GM23338 (cell line): ENCODE data around the gene RIMS4. TPM values are rescaled to one million over a fixed set of nuclear protein-coding genes. Genes with fewer than 3 reads are reported as not detected.

ENCODE experiments used
- ATAC-seq: fragments of 200-7000 bp; cut with Tn5 transposase; 3 replicates; pipeline ENCODE4 v1.9.1; 2020
- DNase-seq: peaks from one replicate; pipeline ENCODE4 v3.0.0-alpha.2; 2015; ENCODE audit warnings: low spot score
- H2AFZ ChIP-seq: fragments of 200-600 bp; sonication (generic); 2 replicates; pipeline ENCODE4 v1.8.0; 2016; ENCODE audit warnings: antibody characterized with exemption, mild to moderate bottlenecking, moderate library complexity
- H3F3A ChIP-seq: fragments of 200-600 bp; sonication (generic); replicated peaks from 2 replicates; pipeline ENCODE4 v1.8.0; 2017; ENCODE audit warnings: antibody characterized with exemption, mixed run types, low read depth
- H3K27ac ChIP-seq: fragments of 200-600 bp; sonication (generic); 2 replicates; pipeline ENCODE4 v1.6.1; 2016; ENCODE audit warnings: low read depth
- H3K27me3 ChIP-seq: fragments of 200-600 bp; sonication (generic); 2 replicates; pipeline ENCODE4 v1.8.0; 2016; ENCODE audit warnings: mild to moderate bottlenecking, mixed run types, moderate library complexity; ENCODE audit not compliant: insufficient read depth
- H3K36me3 ChIP-seq: fragments of 200-600 bp; sonication (generic); 2 replicates; pipeline ENCODE4 v1.8.0; 2016; ENCODE audit warnings: mild to moderate bottlenecking; ENCODE audit not compliant: insufficient read depth
- H3K4me1 ChIP-seq: fragments of 200-600 bp; sonication (generic); 2 replicates; pipeline ENCODE4 v1.8.0; 2016; ENCODE audit warnings: mild to moderate bottlenecking, moderate library complexity; ENCODE audit not compliant: insufficient read depth
- H3K4me2 ChIP-seq: fragments of 200-600 bp; sonication (generic); 2 replicates; pipeline ENCODE4 v1.7.1; 2017; ENCODE audit warnings: mixed run types
- H3K4me3 ChIP-seq: fragments of 200-600 bp; sonication (generic); 2 replicates; pipeline ENCODE4 v1.6.1; 2016; ENCODE audit warnings: mixed run types
- H3K79me2 ChIP-seq: fragments of 200-600 bp; sonication (generic); replicated peaks from 2 replicates; pipeline ENCODE4 v1.8.0; 2017; ENCODE audit warnings: mild to moderate bottlenecking; ENCODE audit not compliant: insufficient read depth
- H3K9me2 ChIP-seq: fragments of 200-600 bp; sonication (generic); 2 replicates; pipeline ENCODE4 v1.8.0; 2017; ENCODE audit not compliant: insufficient read depth
- H4K20me1 ChIP-seq: fragments of 200-600 bp; sonication (generic); replicated peaks from 2 replicates; pipeline ENCODE4 v1.8.0; 2017; ENCODE audit warnings: mild to moderate bottlenecking; ENCODE audit not compliant: insufficient read depth
- H3K27ac Mint-ChIP-seq: 2 replicates; pipeline ENCODE4 v1.8.0; 2020; ENCODE audit warnings: inconsistent platforms, mild to moderate bottlenecking, moderate library complexity, mixed read lengths
- H3K27me3 Mint-ChIP-seq: 3 replicates; pipeline ENCODE4 v1.8.0; 2022; ENCODE audit warnings: low read depth, mild to moderate bottlenecking, moderate library complexity, mixed read lengths, inconsistent platforms; ENCODE audit not compliant: insufficient read depth, poor library complexity
- H3K36me3 Mint-ChIP-seq: 3 replicates; pipeline ENCODE4 v1.8.0; 2021; ENCODE audit warnings: low read depth, mild to moderate bottlenecking, inconsistent platforms, moderate library complexity, mixed read lengths
- H3K4me1 Mint-ChIP-seq: 3 replicates; pipeline ENCODE4 v1.8.0; 2020; ENCODE audit warnings: mild to moderate bottlenecking, inconsistent platforms, mixed read lengths
- H3K4me3 Mint-ChIP-seq: 3 replicates; pipeline ENCODE4 v1.8.0; 2021; ENCODE audit warnings: moderate library complexity, mild to moderate bottlenecking, inconsistent platforms, mixed read lengths
- H3K9me3 Mint-ChIP-seq: 3 replicates; pipeline ENCODE4 v1.8.0; 2020; ENCODE audit warnings: moderate library complexity, mild to moderate bottlenecking, inconsistent platforms, mixed read lengths
- CREB1 ChIP-seq: fragments of 250-450 bp; sonication (Bioruptor Pico); IDR thresholded peaks from 2 replicates; pipeline ENCODE4 v1.5.0; 2020; ENCODE audit warnings: low read depth, mild to moderate bottlenecking, moderate library complexity
- EZH2 ChIP-seq: fragments of 200-600 bp; sonication (generic); IDR thresholded peaks from one replicate; pipeline ENCODE4 v1.8.0; 2017; ENCODE audit warnings: antibody characterized with exemption, mild to moderate bottlenecking, low read depth; ENCODE audit not compliant: unreplicated experiment
- NANOG ChIP-seq: IDR thresholded peaks from 2 replicates; pipeline ENCODE4 v1.6.1; 2016; ENCODE audit warnings: antibody characterized with exemption, borderline replicate concordance
- ZNF114 ChIP-seq: fragments of 250-450 bp; sonication (Bioruptor Pico); IDR thresholded peaks from 2 replicates; pipeline ENCODE4 v1.5.0; 2020; ENCODE audit warnings: mild to moderate bottlenecking, moderate library complexity
- ZNF331 ChIP-seq: fragments of 250-450 bp; sonication (Bioruptor Pico); IDR thresholded peaks from 2 replicates; pipeline ENCODE4 v1.5.0; 2020; ENCODE audit warnings: low read depth, mild to moderate bottlenecking, moderate library complexity
- polyA plus RNA-seq: library from polyadenylated mRNA; unstranded; fragments of >200 nt; fragmentation: Nextera tagmentation; extraction: Ambion mirVana; gene quantifications from 2 replicates; pipeline ENCODE4 v1.2.1, GENCODE V29; 2016
- total RNA-seq: library from RNA; depleted of rRNA; stranded (reverse); fragments of >200 nt; shearing (Covaris generic); gene quantifications from 2 replicates; pipeline ENCODE4 v1.2.3, GENCODE V29; 2014
- TF ChIP-seq, protein P1 (sequence below): IDR thresholded peaks from one replicate; pipeline ENCODE4 v1.6.1; 2018; ENCODE audit warnings: antibody characterized with exemption; ENCODE audit not compliant: unreplicated experiment
- TF ChIP-seq, protein P2 (sequence below), 2 experiments: fragments of 200-600 bp in 1 of 2; sonication (generic) in 1 of 2; conservative IDR thresholded peaks; 2 replicates each; pipeline versions ENCODE4 v1.5.1 to v1.6.1; 2016 to 2017; ENCODE audit warnings: antibody characterized with exemption in 2 of 2, low read depth in 2 of 2, mild to moderate bottlenecking in 2 of 2, moderate library complexity in 1 of 2

The RIMS4 gene
- total and polyA plus RNA-seq, 2 experiments from 2014 or later: 3.5 to 39.7 TPM

DNA sequence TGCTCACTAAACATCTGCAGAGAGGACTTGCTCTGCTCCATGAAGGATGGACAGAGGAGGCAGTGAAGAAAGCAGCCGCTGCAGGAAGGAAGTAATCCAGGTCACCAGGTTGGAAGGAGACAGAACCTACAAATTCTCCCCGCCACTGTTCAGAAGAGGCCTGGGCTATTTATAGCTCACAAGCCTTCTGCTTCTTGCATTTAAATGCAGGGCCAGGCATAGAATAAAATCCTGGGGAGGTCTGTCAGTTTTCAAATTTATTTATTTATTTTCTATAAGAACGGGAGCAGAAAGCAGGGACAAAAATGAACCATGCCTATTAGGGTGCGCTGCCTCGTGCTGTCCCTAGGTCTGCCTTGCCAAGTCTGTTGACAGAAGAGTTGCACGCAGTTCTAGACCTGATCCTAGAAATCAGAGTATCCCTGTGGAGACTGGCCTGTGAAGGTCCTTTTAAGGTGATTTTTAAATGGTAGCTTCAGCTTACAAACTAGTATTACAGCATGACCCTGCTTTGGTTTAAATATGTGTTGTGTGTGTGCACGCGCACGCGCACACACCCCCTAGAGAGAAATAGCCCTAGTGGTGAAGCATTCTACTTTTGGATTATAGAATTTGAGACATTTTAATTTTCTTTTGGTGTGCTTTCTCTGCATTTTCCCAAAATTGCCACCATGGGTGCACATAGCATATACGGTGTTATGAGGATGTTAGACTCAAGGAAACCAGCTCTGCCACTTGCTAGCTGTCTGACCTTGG lies 19.5 kb downstream of the RIMS4 start:
- no peaks in the 10 kb centered on the region; the same call in 1 of the 2 replicates for H3K79me2 ChIP-seq
- H3K4me3 ChIP-seq: no peak overlapping the region
- ATAC-seq (no peak), DNase-seq (no peak)
- Mint-ChIP-seq H3K36me3 (peaks cover 2% of the 10 kb centered on the region; the same call in 1 of the 3 replicates), H3K27me3 (peaks cover 8% of the 10 kb centered on the region), H3K9me3 (no peaks in the 10 kb centered on the region), H3K27ac (peak overlapping the region; percentile 52; the same call in 1 of the 2 replicates), H3K4me1 (peaks cover 31% of the 10 kb centered on the region), H3K4me3 (no peak overlapping the region)
- no peak overlapping the region for H3K4me2 ChIP-seq
- no peak overlapping the region for H2AFZ ChIP-seq
- H3K36me3 ChIP-seq: no peaks in the 10 kb centered on the region
- H3K9me2 ChIP-seq: no peaks in the 10 kb centered on the region
- no peaks in the 10 kb centered on the region for H3F3A ChIP-seq
- H4K20me1 ChIP-seq: 0 out of 2 replicates have a peak, but pooled peaks cover 9% of the 10 kb centered on the region
- no peak overlapping the region for H3K27ac ChIP-seq
- TF ChIP-seq, protein P1, sequence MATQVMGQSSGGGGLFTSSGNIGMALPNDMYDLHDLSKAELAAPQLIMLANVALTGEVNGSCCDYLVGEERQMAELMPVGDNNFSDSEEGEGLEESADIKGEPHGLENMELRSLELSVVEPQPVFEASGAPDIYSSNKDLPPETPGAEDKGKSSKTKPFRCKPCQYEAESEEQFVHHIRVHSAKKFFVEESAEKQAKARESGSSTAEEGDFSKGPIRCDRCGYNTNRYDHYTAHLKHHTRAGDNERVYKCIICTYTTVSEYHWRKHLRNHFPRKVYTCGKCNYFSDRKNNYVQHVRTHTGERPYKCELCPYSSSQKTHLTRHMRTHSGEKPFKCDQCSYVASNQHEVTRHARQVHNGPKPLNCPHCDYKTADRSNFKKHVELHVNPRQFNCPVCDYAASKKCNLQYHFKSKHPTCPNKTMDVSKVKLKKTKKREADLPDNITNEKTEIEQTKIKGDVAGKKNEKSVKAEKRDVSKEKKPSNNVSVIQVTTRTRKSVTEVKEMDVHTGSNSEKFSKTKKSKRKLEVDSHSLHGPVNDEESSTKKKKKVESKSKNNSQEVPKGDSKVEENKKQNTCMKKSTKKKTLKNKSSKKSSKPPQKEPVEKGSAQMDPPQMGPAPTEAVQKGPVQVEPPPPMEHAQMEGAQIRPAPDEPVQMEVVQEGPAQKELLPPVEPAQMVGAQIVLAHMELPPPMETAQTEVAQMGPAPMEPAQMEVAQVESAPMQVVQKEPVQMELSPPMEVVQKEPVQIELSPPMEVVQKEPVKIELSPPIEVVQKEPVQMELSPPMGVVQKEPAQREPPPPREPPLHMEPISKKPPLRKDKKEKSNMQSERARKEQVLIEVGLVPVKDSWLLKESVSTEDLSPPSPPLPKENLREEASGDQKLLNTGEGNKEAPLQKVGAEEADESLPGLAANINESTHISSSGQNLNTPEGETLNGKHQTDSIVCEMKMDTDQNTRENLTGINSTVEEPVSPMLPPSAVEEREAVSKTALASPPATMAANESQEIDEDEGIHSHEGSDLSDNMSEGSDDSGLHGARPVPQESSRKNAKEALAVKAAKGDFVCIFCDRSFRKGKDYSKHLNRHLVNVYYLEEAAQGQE: no peak
- H3K4me1 ChIP-seq: peaks cover 10% of the 10 kb centered on the region
- H3K27me3 ChIP-seq: no peaks in the 10 kb centered on the region

DNA sequence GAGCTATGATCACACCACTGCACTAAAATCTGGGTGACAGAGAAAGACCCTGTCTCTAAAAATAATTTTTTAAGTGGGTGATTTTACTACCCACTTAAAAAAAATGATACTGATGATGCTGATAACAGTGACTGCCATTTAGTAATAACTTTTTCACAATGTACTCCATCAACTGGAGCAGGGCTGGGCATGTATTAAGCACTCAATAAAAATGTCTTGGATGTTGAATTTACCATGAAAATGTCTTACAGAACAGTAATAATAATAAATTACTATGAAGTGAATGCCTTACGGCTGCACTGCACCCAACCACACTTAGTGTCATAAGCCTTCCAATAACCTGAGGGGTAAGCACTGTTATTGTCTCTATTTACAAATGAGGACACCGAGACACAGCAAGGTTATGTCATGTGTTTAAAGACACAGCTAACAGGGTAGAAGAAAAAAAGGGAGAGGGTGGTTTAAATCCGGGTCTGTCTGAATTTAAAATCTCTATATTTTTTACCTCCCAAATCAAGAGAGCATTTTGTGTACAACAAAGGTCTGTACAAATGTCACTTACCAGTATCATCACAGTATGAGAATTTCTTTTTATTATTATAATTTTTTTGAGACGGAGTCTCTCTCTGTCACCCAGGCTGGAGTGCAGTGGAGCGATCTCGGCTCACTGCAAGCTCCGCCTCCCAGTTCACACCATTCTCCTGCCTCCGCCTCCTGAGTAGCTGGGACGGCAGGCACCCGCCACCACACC lies 21.5 kb downstream of the RIMS4 start:
- H3K36me3 Mint-ChIP-seq: peaks cover 2% of the 10 kb centered on the region; the same call in 1 of the 3 replicates
- no peaks in the 10 kb centered on the region for H3K9me3 Mint-ChIP-seq
- no peak overlapping the region for H3K27ac Mint-ChIP-seq

GRCh38 chr20:44787299-44787698 lies 23.0 kb downstream of the RIMS4 start:
- peaks cover 23% of the 10 kb centered on the region for H3K4me1 ChIP-seq
- Mint-ChIP-seq H3K27ac (no peak overlapping the region), H3K36me3 (peaks cover 2% of the 10 kb centered on the region; the same call in 1 of the 3 replicates), H3K4me1 (peaks cover 38% of the 10 kb centered on the region), H3K27me3 (peaks cover 8% of the 10 kb centered on the region), H3K4me3 (no peak overlapping the region), H3K9me3 (no peaks in the 10 kb centered on the region)
- no peak for DNase-seq
- no peak for ATAC-seq
- H3K9me2 ChIP-seq: no peaks in the 10 kb centered on the region
- H3K4me2 ChIP-seq: no peak overlapping the region
- no peak overlapping the region for H3K27ac ChIP-seq
- no peak overlapping the region for H2AFZ ChIP-seq
- H3K27me3 ChIP-seq: no peaks in the 10 kb centered on the region
- H3K36me3 ChIP-seq: no peaks in the 10 kb centered on the region
- H4K20me1 ChIP-seq: peaks cover 9% of the 10 kb centered on the region; the same call in 1 of the 2 replicates
- no peak overlapping the region for H3K4me3 ChIP-seq
- H3K79me2 ChIP-seq: peaks cover 3% of the 10 kb centered on the region; the same call in 1 of the 2 replicates
- 0 out of 2 replicates have a peak, but pooled peaks cover 3% of the 10 kb centered on the region for H3F3A ChIP-seq
- TF ChIP-seq NANOG: no peak
- TF ChIP-seq ZNF114 (CRISPR knock-in tag): no peak
- TF ChIP-seq CREB1 (CRISPR knock-in tag): no peak
- TF ChIP-seq, protein P2, sequence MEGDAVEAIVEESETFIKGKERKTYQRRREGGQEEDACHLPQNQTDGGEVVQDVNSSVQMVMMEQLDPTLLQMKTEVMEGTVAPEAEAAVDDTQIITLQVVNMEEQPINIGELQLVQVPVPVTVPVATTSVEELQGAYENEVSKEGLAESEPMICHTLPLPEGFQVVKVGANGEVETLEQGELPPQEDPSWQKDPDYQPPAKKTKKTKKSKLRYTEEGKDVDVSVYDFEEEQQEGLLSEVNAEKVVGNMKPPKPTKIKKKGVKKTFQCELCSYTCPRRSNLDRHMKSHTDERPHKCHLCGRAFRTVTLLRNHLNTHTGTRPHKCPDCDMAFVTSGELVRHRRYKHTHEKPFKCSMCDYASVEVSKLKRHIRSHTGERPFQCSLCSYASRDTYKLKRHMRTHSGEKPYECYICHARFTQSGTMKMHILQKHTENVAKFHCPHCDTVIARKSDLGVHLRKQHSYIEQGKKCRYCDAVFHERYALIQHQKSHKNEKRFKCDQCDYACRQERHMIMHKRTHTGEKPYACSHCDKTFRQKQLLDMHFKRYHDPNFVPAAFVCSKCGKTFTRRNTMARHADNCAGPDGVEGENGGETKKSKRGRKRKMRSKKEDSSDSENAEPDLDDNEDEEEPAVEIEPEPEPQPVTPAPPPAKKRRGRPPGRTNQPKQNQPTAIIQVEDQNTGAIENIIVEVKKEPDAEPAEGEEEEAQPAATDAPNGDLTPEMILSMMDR (conservative IDR thresholded peaks at IDR 0.05; ENCODE audit: low read depth in 2 of 2): no peak
- TF ChIP-seq, protein P1: no peak
- TF ChIP-seq EZH2: no peak

More for the DNA sequence above, 21.5 kb downstream of the RIMS4 start:
- H3K36me3 ChIP-seq: no peaks in the 10 kb centered on the region
- peaks cover 23% of the 10 kb centered on the region for H3K4me1 ChIP-seq
- H3F3A ChIP-seq: 0 out of 2 replicates have a peak, but pooled peaks cover 3% of the 10 kb centered on the region
- H3K4me3 ChIP-seq: no peak overlapping the region
- Mint-ChIP-seq H3K4me1 (peaks cover 47% of the 10 kb centered on the region), H3K4me3 (no peak overlapping the region), H3K27me3 (peaks cover 9% of the 10 kb centered on the region)
- DNase-seq (no peak), ATAC-seq (no peak)
- no peak overlapping the region for H3K27ac ChIP-seq
- TF ChIP-seq CREB1 (CRISPR knock-in tag) (no peak), ZNF331 (CRISPR knock-in tag) (no peak)
- no peak overlapping the region for H2AFZ ChIP-seq
- H3K79me2 ChIP-seq: peaks cover 3% of the 10 kb centered on the region; the same call in 1 of the 2 replicates
- H4K20me1 ChIP-seq: 0 out of 2 replicates have a peak, but pooled peaks cover 9% of the 10 kb centered on the region
- no peaks in the 10 kb centered on the region for H3K9me2 ChIP-seq
- no peaks in the 10 kb centered on the region for H3K27me3 ChIP-seq
- H3K4me2 ChIP-seq: no peak overlapping the region
